ENCODE results near the gene MIDN. TPM values are rescaled to one million over a fixed set of nuclear protein-coding genes. Genes with fewer than 3 reads are reported as not detected.

MIDN gene
- total RNA-seq, 2 donors from 2014 or later = 36.3 to 43.5 TPM

- intact Hi-C loops (cut with DNase I) = no loop called here
- Histone ChIP-seq H3K9me3 (no peaks in the 10 kb centered on the region), H3K27ac (peak overlapping the region in 2 of 4 donors; percentile 41 to 100), H3K4me1 (peaks cover 94% of the 10 kb centered on the region), H3K4me3 (no peak overlapping the region), H3K36me3 (replicated peaks in 1 of 2; ENCODE audit: insufficient read depth in 1 of 2, low read depth in 2 of 2) (peaks cover 28 to 30% of the 10 kb centered on the region in 2 donors), H3K27me3 (no peaks in the 10 kb centered on the region)
- ATAC-seq = no peak
- TF ChIP-seq POLR2A (IDR thresholded peaks at IDR 0.05) (no peak), CTCF (IDR thresholded peaks at IDR 0.05) (no peak)
- peak in 1 of 4 donors; percentile 17 for DNase-seq
- WGBS, 2 donors = 89% methylated on average over 46 of the region's 46 CpGs
Observed at GRCh38 chr19:1256646-1257474, 8.5 kb downstream of the MIDN start.

- Histone ChIP-seq H3K27me3 (no peaks in the 10 kb centered on the region), H3K4me3 (no peak overlapping the region), H3K36me3 (replicated peaks in 1 of 2; ENCODE audit: insufficient read depth in 1 of 2, low read depth in 2 of 2) (peaks cover 28 to 30% of the 10 kb centered on the region in 2 donors), H3K9me3 (no peaks in the 10 kb centered on the region), H3K27ac (peak overlapping the region in 3 of 4 donors; percentile 98 to 100 (median 98)), H3K4me1 (peaks cover 94% of the 10 kb centered on the region)
- ATAC-seq (no peak), DNase-seq (no peak)
- TF ChIP-seq CTCF (IDR thresholded peaks at IDR 0.05) = no peak
- no peak for TF ChIP-seq POLR2A (IDR thresholded peaks at IDR 0.05)
- 69 to 71% methylated on average over 23 of the region's 23 CpGs for WGBS, 2 donors
- intact Hi-C loops (cut with DNase I) = no loop called here
Observed at GRCh38 chr19:1257475-1258162, 9.2 kb downstream of the MIDN start.

- H3K27ac ChIP-seq = peak overlapping the region in 3 of 4 donors; percentile 98 to 100 (median 98)
- intact Hi-C loops (cut with DNase I) = no loop called here
- peaks cover 28 to 30% of the 10 kb centered on the region in 2 donors for H3K36me3 ChIP-seq (replicated peaks in 1 of 2; ENCODE audit: insufficient read depth in 1 of 2, low read depth in 2 of 2)
- H3K27me3 ChIP-seq = no peaks in the 10 kb centered on the region
- TF ChIP-seq CTCF (IDR thresholded peaks at IDR 0.05) (no peak), POLR2A (IDR thresholded peaks at IDR 0.05) (no peak)
- WGBS, 2 donors = 80 to 82% methylated on average over 8 of the region's 8 CpGs
- H3K4me3 ChIP-seq = no peak overlapping the region
- no peaks in the 10 kb centered on the region for H3K9me3 ChIP-seq
- DNase-seq (no peak), ATAC-seq (no peak)
- peaks cover 94% of the 10 kb centered on the region for H3K4me1 ChIP-seq
Observed at GRCh38 chr19:1258163-1258492, 9.7 kb downstream of the MIDN start.

GRCh38 chr19:1258707-1259205 lies 10.4 kb downstream of the MIDN start:
- Histone ChIP-seq H3K9me3 (no peaks in the 10 kb centered on the region), H3K4me3 (no peak overlapping the region), H3K4me1 (peaks cover 94% of the 10 kb centered on the region), H3K27me3 (no peaks in the 10 kb centered on the region), H3K27ac (peak overlapping the region; percentile 89 to 100 (median 98)), H3K36me3 (replicated peaks in 1 of 2; ENCODE audit: insufficient read depth in 1 of 2, low read depth in 2 of 2) (peaks cover 28 to 30% of the 10 kb centered on the region in 2 donors)
- TF ChIP-seq CTCF (IDR thresholded peaks at IDR 0.05) (peak in 1 of 7 experiments; percentile 4), POLR2A (IDR thresholded peaks at IDR 0.05) (no peak)
- intact Hi-C loops (cut with DNase I) = no loop called here
- 24 to 35% methylated on average over 15 of the region's 15 CpGs for WGBS, 2 donors
- DNase-seq (no peak), ATAC-seq (no peak)

All from body of pancreas (tissue), 4 donors.